ENCODE data around the gene TOMM20.
A peak's percentile ranks its signal among the peaks of the same experiment; 100 is the strongest.

DNA sequence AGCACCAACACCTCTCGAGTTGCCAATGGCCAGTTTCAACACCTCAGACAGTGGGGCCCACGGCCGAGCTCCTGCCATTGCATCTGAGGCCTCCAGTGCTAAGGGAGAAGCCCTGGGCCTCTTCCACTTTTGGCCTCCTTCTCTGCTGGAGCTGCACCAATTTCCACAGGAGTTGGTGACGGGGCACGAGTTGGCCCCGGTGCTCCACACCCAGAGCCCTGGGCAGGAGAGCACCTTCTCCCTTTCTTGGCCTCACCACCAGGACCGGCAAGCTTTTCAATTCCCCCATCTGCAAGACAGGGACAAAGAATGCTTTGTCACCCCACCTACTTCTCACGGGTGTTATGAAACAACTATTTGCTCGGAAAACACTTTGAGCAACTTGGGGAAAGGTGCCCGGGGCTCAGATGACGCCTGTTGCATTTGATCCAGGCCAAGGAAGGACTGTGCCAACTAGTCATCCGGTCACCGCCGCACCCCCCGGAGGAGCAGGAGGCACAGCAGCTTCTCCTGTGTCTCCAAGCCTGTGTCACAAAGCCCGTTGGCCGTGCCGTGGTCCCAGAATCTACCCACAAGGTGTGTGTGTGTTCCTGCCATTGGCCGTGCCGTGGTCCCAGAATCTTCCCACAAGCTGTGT is 55.2 kb downstream of the TOMM20 start:
- peak in 1 of 2 donors; percentile 66 for TF ChIP-seq POLR2A (IDR thresholded peaks at IDR 0.05)
- TF ChIP-seq, protein P1, sequence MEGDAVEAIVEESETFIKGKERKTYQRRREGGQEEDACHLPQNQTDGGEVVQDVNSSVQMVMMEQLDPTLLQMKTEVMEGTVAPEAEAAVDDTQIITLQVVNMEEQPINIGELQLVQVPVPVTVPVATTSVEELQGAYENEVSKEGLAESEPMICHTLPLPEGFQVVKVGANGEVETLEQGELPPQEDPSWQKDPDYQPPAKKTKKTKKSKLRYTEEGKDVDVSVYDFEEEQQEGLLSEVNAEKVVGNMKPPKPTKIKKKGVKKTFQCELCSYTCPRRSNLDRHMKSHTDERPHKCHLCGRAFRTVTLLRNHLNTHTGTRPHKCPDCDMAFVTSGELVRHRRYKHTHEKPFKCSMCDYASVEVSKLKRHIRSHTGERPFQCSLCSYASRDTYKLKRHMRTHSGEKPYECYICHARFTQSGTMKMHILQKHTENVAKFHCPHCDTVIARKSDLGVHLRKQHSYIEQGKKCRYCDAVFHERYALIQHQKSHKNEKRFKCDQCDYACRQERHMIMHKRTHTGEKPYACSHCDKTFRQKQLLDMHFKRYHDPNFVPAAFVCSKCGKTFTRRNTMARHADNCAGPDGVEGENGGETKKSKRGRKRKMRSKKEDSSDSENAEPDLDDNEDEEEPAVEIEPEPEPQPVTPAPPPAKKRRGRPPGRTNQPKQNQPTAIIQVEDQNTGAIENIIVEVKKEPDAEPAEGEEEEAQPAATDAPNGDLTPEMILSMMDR (IDR thresholded peaks at IDR 0.05), result no peak

Measured in thyroid gland (tissue), 4 donors.